Endometrial microvascular endothelial cells (primary cell): ENCODE measurements around the gene POU2AF1. TPM values are rescaled to one million over a fixed set of nuclear protein-coding genes. Genes with fewer than 3 reads are reported as not detected.
"Not testable (repeated sequence)": the region's sequence is repeated elsewhere in the genome, so short reads cannot be mapped to it uniquely, and the experiment has no call there.

ENCODE experiments used
- in situ Hi-C: cut with HindIII; loops from 2 replicates; pipeline ENCODE4 v1.10.0; 2017; ENCODE audit warnings: low sequenced_read_pairs, low pct_unique_long_range_greater_than_20kb; ENCODE audit errors: inconsistent ontology term
- total RNA-seq: library from RNA; depleted of rRNA; stranded (reverse); fragments of >200 nt; gene quantifications from one replicate; pipeline ENCODE4 v1.2.3, GENCODE V29; 2015; ENCODE audit errors: inconsistent ontology term

POU2AF1 gene
- total RNA-seq, 1 donor from 2014 or later: not detected

DNA sequence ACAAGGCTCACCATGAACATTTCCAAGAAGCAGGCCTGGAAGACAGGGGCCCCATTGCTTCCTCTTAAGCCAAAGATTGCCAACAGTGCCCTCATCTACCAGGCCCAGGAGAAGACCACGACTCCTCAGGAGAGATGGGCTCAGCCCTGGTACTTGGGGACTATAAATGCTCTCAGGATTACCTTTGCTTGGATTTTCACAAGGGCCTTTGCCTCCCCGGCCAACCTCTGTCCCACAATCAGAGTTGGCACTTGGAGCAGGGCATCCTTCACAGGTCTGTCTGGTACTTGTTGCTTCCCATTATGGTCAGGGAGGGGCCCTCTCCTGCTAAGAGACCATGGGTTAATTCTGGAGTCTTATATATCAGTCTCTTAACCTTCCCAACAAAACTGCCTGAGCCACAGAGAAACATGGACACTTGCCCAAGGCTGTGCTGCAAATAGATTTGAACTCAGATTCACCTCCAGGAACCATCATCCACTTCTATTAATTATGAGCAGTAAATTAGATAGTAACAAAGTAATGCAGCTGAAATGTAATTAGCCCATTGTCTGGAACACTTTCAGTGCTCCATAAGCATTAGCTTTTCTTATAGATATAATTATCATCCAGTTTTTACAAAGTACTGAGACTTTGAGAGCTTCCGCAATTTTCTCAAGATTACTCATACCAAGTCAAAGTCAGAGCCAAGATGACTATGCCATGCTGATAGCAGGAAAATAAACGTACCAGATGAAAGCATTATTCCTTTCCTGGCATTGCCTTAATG lies 47.2 kb downstream of the POU2AF1 start:
- in situ Hi-C loops: no loop called here

DNA sequence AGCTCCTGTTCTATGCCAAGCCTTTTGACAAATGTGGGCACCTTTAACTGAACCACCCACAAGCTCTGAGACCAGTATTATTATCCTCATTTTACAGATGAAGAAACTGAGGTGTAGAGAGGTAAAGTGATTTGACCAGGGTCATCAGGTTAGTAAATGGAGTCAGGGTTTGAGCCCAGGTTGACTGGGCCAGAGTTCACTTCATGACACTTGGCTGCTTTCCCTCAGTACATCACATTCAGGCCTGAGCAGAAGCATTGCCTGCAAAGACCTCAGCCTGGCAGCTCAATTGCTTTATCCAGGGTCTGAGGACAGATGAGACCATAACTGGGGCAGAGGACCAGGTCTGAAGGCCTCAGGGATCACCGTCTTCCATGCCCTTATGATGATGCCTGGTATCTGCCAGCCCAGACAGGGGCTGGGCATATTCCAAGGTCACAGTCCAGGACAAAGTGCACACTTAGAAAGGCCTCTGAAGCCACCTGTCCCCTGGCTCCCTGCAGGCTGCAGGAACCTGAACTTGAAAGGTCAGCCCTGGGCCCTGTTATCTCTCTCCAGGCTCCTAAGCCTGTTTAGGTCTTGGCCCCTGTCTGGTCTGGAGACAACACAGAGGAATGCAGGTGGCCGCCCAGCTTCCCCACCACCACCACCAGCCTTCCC lies 48.7 kb downstream of the POU2AF1 start:
- in situ Hi-C loops: no loop called here

- in situ Hi-C loops: no loop called here
Observed at GRCh38 chr11:111329306-111330204, 49.5 kb downstream of the POU2AF1 start.

DNA sequence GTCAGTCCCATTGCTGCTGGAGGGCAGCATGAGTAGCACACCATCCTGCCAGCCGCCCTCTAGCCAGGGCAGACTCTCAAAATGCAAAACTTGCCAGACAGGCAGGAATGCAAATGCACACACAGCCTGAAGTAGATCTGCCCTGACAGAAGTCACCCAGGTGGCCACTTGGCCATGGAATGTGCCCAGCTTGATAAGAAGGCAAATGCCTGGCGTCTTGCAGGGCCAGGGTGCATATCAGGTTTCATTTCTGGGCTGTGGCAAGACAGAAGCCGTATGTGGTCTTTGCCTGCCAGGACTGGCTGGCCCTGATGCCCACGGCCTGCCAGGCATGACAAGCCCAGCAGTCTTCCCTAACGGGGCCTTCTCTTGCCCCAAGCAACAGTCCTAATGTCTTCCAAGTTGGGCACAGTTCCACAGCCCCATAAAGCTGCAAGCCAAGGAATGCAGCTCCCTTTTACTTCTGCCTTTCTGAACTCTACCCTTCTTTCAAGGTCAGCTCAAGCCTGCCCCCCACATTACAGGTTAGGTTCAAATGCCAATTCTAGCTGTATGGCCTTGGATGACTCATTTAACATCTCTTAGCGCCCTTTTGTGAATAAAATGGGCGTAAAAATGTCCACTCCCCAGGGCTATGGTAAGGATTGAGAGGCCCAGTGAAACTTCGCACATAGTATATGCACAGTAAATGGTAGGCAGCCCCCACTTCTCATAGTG lies 51.0 kb downstream of the POU2AF1 start:
- in situ Hi-C loops: no loop called here

- in situ Hi-C loops: no loop called here
Observed at GRCh38 chr11:111326824-111327223, 52.3 kb downstream of the POU2AF1 start.

DNA sequence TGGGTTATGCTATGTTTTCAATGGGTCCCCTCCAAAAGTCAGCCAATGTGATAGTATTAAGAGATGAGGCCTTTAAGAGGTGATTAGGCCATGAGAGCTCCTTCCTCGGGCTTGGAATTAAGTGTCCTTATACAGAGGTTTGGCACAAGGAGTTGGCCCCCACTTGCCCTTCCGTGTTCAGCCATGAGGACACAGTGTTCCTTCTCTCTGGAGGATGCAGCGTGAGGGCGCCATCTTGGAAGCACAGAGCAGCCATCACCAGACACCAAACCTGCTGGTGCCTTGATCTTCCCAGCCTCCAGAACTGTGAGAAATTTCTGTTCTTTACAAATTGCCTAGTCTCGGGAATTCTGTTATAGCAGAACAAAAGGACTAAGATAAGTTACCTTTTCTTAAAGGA lies 53.8 kb downstream of the POU2AF1 start:
- in situ Hi-C loops: no loop called here

DNA sequence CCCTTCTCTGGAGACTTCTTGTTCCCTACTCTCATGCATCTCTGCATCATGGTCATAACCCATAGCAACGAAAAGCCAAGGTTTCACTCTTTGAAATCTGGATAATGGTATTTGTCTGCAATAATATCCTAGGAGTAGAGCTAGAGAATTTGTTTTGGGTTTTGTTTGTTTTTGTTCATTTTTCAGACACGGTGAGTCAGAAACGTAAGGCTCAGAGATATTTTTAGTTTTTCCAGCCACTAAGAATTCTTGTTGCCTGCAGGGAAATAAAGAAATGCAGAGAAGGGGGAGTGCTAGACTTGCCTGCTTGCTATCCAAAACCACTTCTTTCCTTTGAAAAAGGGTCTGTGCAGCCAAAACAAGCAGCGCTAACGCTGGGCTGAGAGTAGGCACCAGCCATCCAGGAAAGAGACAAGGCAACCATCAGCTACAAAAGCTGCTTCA lies 54.8 kb downstream of the POU2AF1 start:
- in situ Hi-C loops: no loop called here

GRCh38 chr11:111322534-111322933 lies 56.5 kb downstream of the POU2AF1 start:
- in situ Hi-C loops: no loop called here

DNA sequence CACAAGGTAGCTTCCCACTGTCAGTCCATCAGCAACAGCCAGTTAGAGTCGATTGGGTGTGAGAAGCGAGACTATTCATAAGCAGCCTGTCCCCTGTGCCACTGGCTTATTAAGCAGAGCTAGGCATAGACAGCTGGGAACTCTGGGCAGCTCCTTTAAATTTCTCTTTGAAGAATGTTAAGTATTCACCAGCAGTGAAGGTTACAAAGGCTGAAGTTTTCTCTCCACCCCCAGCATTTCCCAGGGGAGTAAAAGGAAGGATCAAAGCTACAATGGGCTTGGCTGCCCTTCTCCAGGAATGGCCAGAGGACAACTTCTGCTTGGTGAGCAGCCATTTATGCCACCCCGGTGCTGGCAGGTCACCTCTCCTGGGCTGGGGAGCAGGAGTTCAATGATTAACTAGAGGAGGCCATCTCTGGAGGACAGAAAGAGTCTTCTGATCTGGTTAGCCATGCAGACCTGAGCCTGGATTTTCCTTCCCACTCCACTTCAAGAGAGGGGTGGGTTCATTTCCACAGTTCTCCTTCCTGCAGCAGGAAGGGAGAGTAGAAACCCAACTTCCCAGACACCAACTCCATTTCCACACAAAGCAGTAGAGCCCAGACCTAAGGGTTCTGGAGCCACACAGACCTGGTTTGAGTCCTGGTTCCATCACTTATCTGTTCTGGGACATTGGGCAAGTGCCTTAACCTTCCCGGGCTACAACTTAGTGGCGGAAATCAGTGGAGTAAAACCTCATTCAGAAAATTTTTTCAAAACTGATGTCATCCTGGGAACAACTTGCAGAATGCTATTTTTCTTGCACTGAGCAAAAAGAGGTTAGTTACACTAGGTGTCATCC lies 58.1 kb downstream of the POU2AF1 start:
- in situ Hi-C loops: no loop called here

- in situ Hi-C loops: not testable (repeated sequence)
Observed at GRCh38 chr11:111320199-111320598, 58.9 kb downstream of the POU2AF1 start.

DNA sequence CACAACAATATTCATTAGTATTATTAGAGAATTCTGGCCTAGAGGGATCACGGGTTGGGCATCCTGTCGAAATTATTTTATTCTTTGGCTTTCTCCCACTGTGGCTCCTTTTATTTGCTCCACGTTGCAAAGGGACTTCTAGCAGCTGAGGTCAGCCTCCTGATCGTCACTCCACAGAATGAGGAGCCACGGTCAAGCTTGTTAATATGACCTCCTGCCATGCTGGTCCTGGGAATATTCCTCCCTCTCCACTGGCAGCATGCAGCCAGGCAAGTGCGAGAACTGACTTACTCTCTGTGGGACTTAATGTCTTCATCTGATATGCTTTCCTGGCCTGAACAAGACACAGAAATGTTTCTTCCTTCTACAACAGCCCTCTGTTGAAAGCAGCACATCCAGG lies 59.8 kb downstream of the POU2AF1 start:
- in situ Hi-C loops: no loop called here

DNA sequence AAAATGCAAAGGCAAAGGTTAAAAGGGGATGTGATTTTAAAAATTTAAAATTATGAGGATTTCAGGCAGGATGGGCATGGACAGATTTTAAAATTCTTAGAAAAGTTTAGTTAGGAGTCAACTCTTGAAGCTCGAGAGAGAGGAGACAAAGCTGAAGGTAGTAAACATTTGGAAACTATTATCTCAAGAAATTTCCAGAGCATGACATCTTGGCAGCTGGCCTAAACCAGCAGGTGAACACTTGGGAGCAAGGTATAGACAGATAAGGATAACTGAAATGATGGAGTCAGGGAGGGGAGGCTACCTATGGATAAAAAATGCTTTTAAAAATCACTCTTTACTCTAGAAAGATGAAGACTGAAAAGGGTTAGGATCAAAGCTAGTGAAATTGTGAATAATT lies 67.0 kb downstream of the POU2AF1 start:
- in situ Hi-C loops: no loop called here

DNA sequence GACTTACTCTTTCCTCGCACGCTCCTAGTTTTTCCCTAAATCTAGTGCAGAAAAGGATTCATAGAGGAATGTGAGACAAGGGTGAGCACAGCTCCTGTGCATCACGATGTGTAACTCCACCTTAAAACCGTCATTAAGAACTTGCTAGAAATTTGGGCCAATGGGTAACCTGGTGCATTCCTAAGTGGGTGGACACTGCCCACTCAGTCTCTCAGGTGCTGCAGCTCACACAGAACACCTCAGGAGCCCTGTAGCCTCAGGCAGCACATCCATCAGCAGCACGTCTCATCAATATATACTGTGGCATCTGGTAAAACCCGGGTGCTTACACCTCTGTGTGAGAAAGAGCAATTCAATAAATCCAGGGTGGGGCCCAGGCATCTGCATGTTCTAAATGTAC lies 68.4 kb downstream of the POU2AF1 start:
- in situ Hi-C loops: no loop called here

- in situ Hi-C loops: no loop called here
Observed at GRCh38 chr11:111310088-111310487, 69.0 kb downstream of the POU2AF1 start.

- in situ Hi-C loops: no loop called here
Observed at GRCh38 chr11:111309215-111309915, 69.7 kb downstream of the POU2AF1 start.

DNA sequence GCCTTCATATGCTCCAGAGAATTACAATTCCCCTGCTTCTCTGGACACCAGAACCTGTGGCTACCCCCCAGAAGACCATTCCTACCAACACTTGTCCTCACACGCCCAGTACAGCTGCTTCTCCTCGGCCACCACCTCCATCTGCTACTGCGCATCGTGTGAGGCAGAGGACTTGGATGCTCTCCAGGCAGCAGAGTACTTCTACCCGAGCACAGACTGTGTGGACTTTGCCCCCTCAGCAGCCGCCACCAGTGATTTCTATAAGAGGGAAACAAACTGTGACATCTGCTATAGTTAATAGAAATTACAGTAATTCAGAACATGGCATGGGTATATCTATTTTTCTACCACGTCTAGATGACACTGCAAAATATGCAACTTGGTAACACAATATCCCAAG lies 70.9 kb downstream of the POU2AF1 start:
- in situ Hi-C loops: no loop called here

GRCh38 chr11:111307472-111308108 lies 71.5 kb downstream of the POU2AF1 start:
- in situ Hi-C loops: no loop called here
